Transverse colon (tissue), 4 donors: Measurements from ENCODE around the gene HELZ. TPM values are rescaled to one million over a fixed set of nuclear protein-coding genes. Genes with fewer than 3 reads are reported as not detected.

ENCODE experiments used
- DNase-seq: peaks from one replicate; pipeline ENCODE4 v3.0.0-alpha.2; 2019
- H3K27ac ChIP-seq, 4 donors: fragments of 200-600 bp; sonication (generic); 2 replicates each; pipeline ENCODE4 v1.5.1; 2016 to 2018; ENCODE audit warnings: inconsistent platforms in 4 of 4
- H3K27me3 ChIP-seq: fragments of 200-600 bp; sonication (generic); 2 replicates; pipeline ENCODE4 v1.5.1; 2017; ENCODE audit warnings: inconsistent platforms
- H3K36me3 ChIP-seq, 4 donors: fragments of 200-600 bp; sonication (generic); 2 replicates each; pipeline ENCODE4 v1.5.1; 2017 to 2019; ENCODE audit warnings: inconsistent platforms in 4 of 4
- H3K4me1 ChIP-seq, 4 donors: fragments of 200-600 bp; sonication (generic); 2 replicates each; pipeline ENCODE4 v1.5.1; 2017 to 2020; ENCODE audit warnings: inconsistent platforms in 4 of 4
- H3K4me3 ChIP-seq, 4 donors: fragments of 200-600 bp; sonication (generic); 1 replicate in 1 of 4; 2 replicates in 3 of 4; pipeline versions ENCODE4 v1.5.1 to v1.6.1; 2017 to 2019; ENCODE audit warnings: inconsistent platforms in 4 of 4
- H3K9me3 ChIP-seq, 2 donors: fragments of 200-600 bp; sonication (generic); 2 replicates each; pipeline ENCODE4 v1.5.1; 2017 to 2019; ENCODE audit warnings: inconsistent platforms in 2 of 2
- CTCF ChIP-seq, 5 experiments: fragments of 200-600 bp in 3 of 5; fragments of 450-650 bp in 2 of 5; sonication (generic) in 3 of 5; IDR thresholded peaks; 1 replicate in 2 of 5; 2 replicates in 3 of 5; pipeline ENCODE4 v1.5.1; 2016 to 2017; ENCODE audit warnings: antibody characterized with exemption in 5 of 5, inconsistent platforms in 3 of 5, mild to moderate bottlenecking in 2 of 5, moderate library complexity in 1 of 5
- EP300 ChIP-seq: sonication (generic); formaldehyde crosslinking; IDR thresholded peaks from one replicate; pipeline ENCODE4 v1.6.1; 2017; ENCODE audit warnings: antibody characterized with exemption, low read depth
- POLR2A ChIP-seq: fragments of 450-650 bp; IDR thresholded peaks from one replicate; pipeline ENCODE4 v1.6.1; 2016; ENCODE audit warnings: antibody characterized with exemption, mild to moderate bottlenecking, moderate library complexity
- POLR2AphosphoS5 ChIP-seq, 3 donors: sonication (generic); formaldehyde crosslinking; IDR thresholded peaks; one replicate each; pipeline ENCODE4 v1.6.1; 2016; ENCODE audit warnings: antibody characterized with exemption in 3 of 3
- WGBS, 2 donors: methylation state at CpG; one replicate each; pipeline ENCODE4 v1.1.5; 2018; ENCODE audit warnings: low coverage in 1 of 2; 5-methylcytosine and 5-hydroxymethylcytosine counted together
- in situ Hi-C, 4 donors: fragments of 200-750 bp; cut with MboI; loops; one replicate each; pipeline versions ENCODE4 v1.15.0 to v1.15.1; 2017; ENCODE audit warnings: low sequenced_read_pairs in 3 of 4, low pct_ligation_motif_present in 1 of 4, low pct_unique_long_range_greater_than_20kb in 1 of 4
- intact Hi-C: fragments of 100-400 bp; cut with DNase I; formaldehyde crosslinking; loops from one replicate; pipeline ENCODE4 v1.15.1; 2023; ENCODE audit warnings: low total_unique reads
- total RNA-seq, 4 donors: library from RNA; depleted of rRNA; stranded (reverse); fragments of >200 nt; gene quantifications; one replicate each; pipeline ENCODE4 v1.1.0, GENCODE V29; 2016

HELZ gene
- total RNA-seq, 4 donors from 2014 or later: 31.8 to 126 (median 56.0) TPM

- peaks cover 15% of the 10 kb centered on the region in 2 donors for H3K9me3 ChIP-seq
- TF ChIP-seq POLR2A: no peak
- no peak for TF ChIP-seq POLR2AphosphoS5 (IDR thresholded peaks at IDR 0.05)
- TF ChIP-seq EP300: no peak
- TF ChIP-seq CTCF (IDR thresholded peaks at IDR 0.05): no peak
- H3K27ac ChIP-seq: no peak overlapping the region
- no peaks in the 10 kb centered on the region for H3K27me3 ChIP-seq
- WGBS, 2 donors: 57 to 77% methylated on average over 4 to 9 of the region's 9 CpGs
- in situ Hi-C loops (no loop called here), intact Hi-C loops (no loop called here)
- H3K4me1 ChIP-seq: peaks cover 0 to 25% (median 6%) of the 10 kb centered on the region in 4 donors
- H3K4me3 ChIP-seq: no peak overlapping the region
- no peaks in the 10 kb centered on the region for H3K36me3 ChIP-seq
- peak; percentile 28 for DNase-seq
Measured at GRCh38 chr17:67052720-67053437, 192.1 kb downstream of the HELZ start.

DNA sequence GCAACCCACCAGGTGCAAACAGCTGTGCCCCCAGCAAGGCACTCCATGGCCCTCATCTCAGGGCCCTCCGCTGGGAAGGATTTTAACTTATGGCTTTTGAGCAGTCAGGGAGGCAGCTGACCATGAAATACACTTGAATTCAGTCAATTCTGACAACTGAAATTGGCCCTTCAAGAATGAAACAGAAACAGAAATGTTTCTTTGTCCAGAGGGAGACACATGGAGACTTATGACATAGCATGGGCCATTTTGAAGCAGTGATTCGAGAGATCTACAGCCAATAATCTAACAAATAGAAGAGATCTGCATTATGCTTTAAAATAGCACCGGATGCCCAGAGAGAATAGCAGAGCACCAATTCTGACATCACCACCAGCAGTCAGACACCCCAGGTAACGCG is 193.2 kb downstream of the HELZ start:
- Histone ChIP-seq H3K4me3 (no peak overlapping the region), H3K27me3 (no peaks in the 10 kb centered on the region), H3K27ac (no peak overlapping the region), H3K4me1 (peaks cover 0 to 22% (median 5%) of the 10 kb centered on the region in 4 donors), H3K36me3 (no peaks in the 10 kb centered on the region), H3K9me3 (peaks cover 15% of the 10 kb centered on the region in 2 donors)
- TF ChIP-seq CTCF (IDR thresholded peaks at IDR 0.05) (no peak), POLR2AphosphoS5 (IDR thresholded peaks at IDR 0.05) (no peak), EP300 (no peak)
- in situ Hi-C loops: no loop called here
- WGBS, 2 donors: 86 to 93% methylated on average over 3 to 5 of the region's 5 CpGs
- intact Hi-C loops: no loop called here
- no peak for DNase-seq

DNA sequence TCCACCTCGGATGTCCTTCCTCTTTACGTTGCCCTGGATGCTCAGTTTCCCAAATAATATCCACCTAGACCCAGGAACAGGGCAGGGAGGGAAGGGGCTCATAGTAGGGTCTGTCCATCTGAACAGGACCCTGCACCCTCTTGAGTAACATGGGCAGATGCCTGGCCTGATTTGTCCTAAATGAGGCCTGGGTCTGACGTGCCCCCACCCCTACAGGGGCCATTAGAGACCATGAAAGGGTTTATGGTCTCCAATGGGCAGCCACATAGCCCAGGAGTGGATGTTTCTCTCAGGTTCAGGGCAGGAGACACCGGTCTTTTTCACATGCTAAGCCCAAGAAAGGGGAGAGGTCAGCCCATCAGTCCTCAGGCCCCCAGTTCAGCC is 193.8 kb downstream of the HELZ start:
- no peaks in the 10 kb centered on the region for H3K36me3 ChIP-seq
- H3K27me3 ChIP-seq: no peaks in the 10 kb centered on the region
- in situ Hi-C loops (no loop called here), intact Hi-C loops (no loop called here)
- H3K4me1 ChIP-seq: peaks cover 0 to 24% (median 7%) of the 10 kb centered on the region in 4 donors
- peaks cover 15% of the 10 kb centered on the region in 2 donors for H3K9me3 ChIP-seq
- 68% methylated on average over 4 of the region's 4 CpGs; no CpG with 5 or more reads in 1 of the 2 donors for WGBS, 2 donors
- no peak overlapping the region for H3K4me3 ChIP-seq
- no peak for DNase-seq
- H3K27ac ChIP-seq: no peak overlapping the region
- TF ChIP-seq CTCF (IDR thresholded peaks at IDR 0.05): no peak
- TF ChIP-seq EP300: no peak
- no peak for TF ChIP-seq POLR2AphosphoS5 (IDR thresholded peaks at IDR 0.05)
- TF ChIP-seq POLR2A: no peak

GRCh38 chr17:67050471-67051154 is 194.4 kb downstream of the HELZ start:
- Histone ChIP-seq H3K27ac (no peak overlapping the region), H3K4me1 (peaks cover 0 to 25% (median 8%) of the 10 kb centered on the region in 4 donors), H3K36me3 (no peaks in the 10 kb centered on the region), H3K27me3 (no peaks in the 10 kb centered on the region), H3K4me3 (no peak overlapping the region), H3K9me3 (peaks cover 15% of the 10 kb centered on the region in 2 donors)
- DNase-seq: no peak
- TF ChIP-seq CTCF (IDR thresholded peaks at IDR 0.05) (no peak), POLR2A (no peak), EP300 (no peak), POLR2AphosphoS5 (IDR thresholded peaks at IDR 0.05) (no peak)
- in situ Hi-C loops (no loop called here), intact Hi-C loops (no loop called here)
- WGBS, 2 donors: 87% methylated on average over 6 of the region's 6 CpGs; no CpG with 5 or more reads in 1 of the 2 donors
